GM12878 (cell line): ENCODE results near the gene BMAL1. TPM values are rescaled to one million over a fixed set of nuclear protein-coding genes. Genes with fewer than 3 reads are reported as not detected.

ENCODE experiments used
- ATAC-seq: fragments of 200-7000 bp; cut with Tn5 transposase; 3 replicates; pipeline ENCODE4 v1.9.1; 2020; ENCODE audit warnings: mild to moderate bottlenecking, moderate library complexity
- BruUV-seq: library from RNA; stranded (reverse); fragments of 400-500 nt; replicated peaks from 2 replicates; lab custom pipeline; 2021; lab: Mats Ljungman, UMichigan
- CTCF ChIA-PET: fragments of 300-600 bp; sonication (Branson Sonifier 250); formaldehyde crosslinking; extraction: SDS; loops from one replicate; lab custom pipeline; 2021; ENCODE audit warnings: inconsistent platforms; lab: Yijun Ruan, JAX
- POLR2A ChIA-PET: fragments of 350-600 bp; formaldehyde crosslinking; extraction: SDS; loops from one replicate; lab custom pipeline; 2021; ENCODE audit warnings: inconsistent platforms; lab: Charles Lee
- RAD21 ChIA-PET: fragments of 300-600 bp; sonication (Branson Sonifier 250); formaldehyde crosslinking; loops from one replicate; lab custom pipeline; 2023; ENCODE audit warnings: antibody characterized with exemption; ENCODE audit not compliant: unreplicated experiment; lab: Charles Lee
- SMC1A ChIA-PET: fragments of 300-600 bp; sonication (Branson Sonifier 250); formaldehyde crosslinking; loops from one replicate; lab custom pipeline; 2023; ENCODE audit not compliant: unreplicated experiment, uncharacterized antibody; lab: Charles Lee
- DNase-seq: peaks from one replicate; pipeline ENCODE4 v3.0.0-alpha.2; 2011; ENCODE audit warnings: low read depth, low spot score
- FAIRE-seq: peaks from 3 replicates; lab custom pipeline; 2011; peaks lifted over from hg19 to GRCh38; lab: Jason Lieb, UNC
- H2AFZ ChIP-seq: 2 replicates; pipeline ENCODE4 v1.6.0; 2011; ENCODE audit warnings: low read depth, low read length, control low read depth; ENCODE audit not compliant: control insufficient read depth
- H3K27ac ChIP-seq: 2 replicates; pipeline ENCODE4 v1.5.1; 2011; ENCODE audit warnings: control low read depth; ENCODE audit not compliant: control insufficient read depth, insufficient read depth
- H3K27me3 ChIP-seq, 2 experiments: replicated peaks in 1 of 2; 2 replicates each; pipeline versions ENCODE4 v1.6.0 to v1.6.1; 2011; ENCODE audit warnings: low read length in 1 of 2; ENCODE audit not compliant: control insufficient read depth in 2 of 2, insufficient read depth in 2 of 2
- H3K36me3 ChIP-seq, 2 experiments: 2 replicates each; pipeline ENCODE4 v1.5.1; 2011; ENCODE audit warnings: low read length in 1 of 2; ENCODE audit not compliant: control insufficient read depth in 2 of 2, insufficient read depth in 2 of 2
- H3K4me1 ChIP-seq: 2 replicates; pipeline ENCODE4 v1.6.1; 2011; ENCODE audit warnings: mild to moderate bottlenecking, low read length, moderate library complexity, mixed read lengths; ENCODE audit not compliant: control insufficient read depth, insufficient read depth
- H3K4me2 ChIP-seq: 2 replicates; pipeline ENCODE4 v1.6.0; 2011; ENCODE audit warnings: control low read depth; ENCODE audit not compliant: control insufficient read depth, insufficient read depth
- H3K4me3 ChIP-seq: fragments of 200-600 bp; sonication (generic); 2 replicates; pipeline ENCODE4 v1.5.1; 2016
- H3K79me2 ChIP-seq: 2 replicates; pipeline ENCODE4 v1.6.0; 2011; ENCODE audit warnings: low read length; ENCODE audit not compliant: control insufficient read depth, insufficient read depth
- H3K9ac ChIP-seq: 2 replicates; pipeline ENCODE4 v1.8.0; 2011; ENCODE audit warnings: low read length, control low read depth, mixed read lengths; ENCODE audit not compliant: control insufficient read depth, insufficient read depth
- H3K9me3 ChIP-seq: replicated peaks from 3 replicates; pipeline ENCODE4 v1.5.1; 2011; ENCODE audit warnings: mild to moderate bottlenecking, low read length; ENCODE audit not compliant: control insufficient read depth, insufficient read depth
- H4K20me1 ChIP-seq: 2 replicates; pipeline ENCODE4 v1.6.0; 2011; ENCODE audit not compliant: control insufficient read depth, insufficient read depth
- ATF2 ChIP-seq: IDR thresholded peaks from 2 replicates; pipeline ENCODE4 v1.6.1; 2012; ENCODE audit warnings: low read length, inconsistent platforms
- BCL11A ChIP-seq: IDR thresholded peaks from 2 replicates; pipeline ENCODE4 v1.6.1; 2011; ENCODE audit warnings: low read depth, low read length
- CREB1 ChIP-seq: IDR thresholded peaks from 2 replicates; pipeline ENCODE4 v1.6.1; 2012; ENCODE audit warnings: low read depth, mild to moderate bottlenecking, inconsistent platforms
- EGR1 ChIP-seq, 2 experiments: IDR thresholded peaks; 1 replicate in 1 of 2; 2 replicates in 1 of 2; pipeline ENCODE4 v1.6.1; 2011 to 2012; ENCODE audit warnings: low read depth in 2 of 2, low read length in 2 of 2, borderline replicate concordance in 1 of 2, mild to moderate bottlenecking in 1 of 2, moderate library complexity in 1 of 2
- FOXM1 ChIP-seq: IDR thresholded peaks from 2 replicates; pipeline ENCODE4 v1.6.1; 2012; ENCODE audit warnings: low read depth, mild to moderate bottlenecking, inconsistent platforms, low read length, moderate library complexity
- HDAC2 ChIP-seq: fragments of 200-600 bp; sonication (generic); IDR thresholded peaks from 2 replicates; pipeline ENCODE4 v1.6.1; 2017
- HDGF ChIP-seq: fragments of 450-650 bp; IDR thresholded peaks from 2 replicates; pipeline ENCODE4 v1.6.1; 2016; ENCODE audit warnings: antibody characterized with exemption
- IKZF2 ChIP-seq, 2 experiments: fragments of 450-650 bp; IDR thresholded peaks; 2 replicates each; pipeline ENCODE4 v1.6.1; 2017; ENCODE audit warnings: mild to moderate bottlenecking in 2 of 2, moderate library complexity in 2 of 2
- IRF4 ChIP-seq: IDR thresholded peaks from 2 replicates; pipeline ENCODE4 v1.6.1; 2011; ENCODE audit warnings: low read depth, low read length
- KLF5 ChIP-seq: fragments of 450-650 bp; IDR thresholded peaks from 2 replicates; pipeline ENCODE4 v1.6.1; 2014; ENCODE audit warnings: mild to moderate bottlenecking; ENCODE audit not compliant: partially characterized antibody
- MEF2A ChIP-seq: IDR thresholded peaks from 2 replicates; pipeline ENCODE4 v1.6.1; 2011; ENCODE audit warnings: low read depth, mild to moderate bottlenecking, low read length, moderate library complexity; ENCODE audit not compliant: insufficient read depth
- NRF1 ChIP-seq: conservative IDR thresholded peaks from 2 replicates; pipeline ENCODE4 v1.6.1; 2011; ENCODE audit warnings: mild to moderate bottlenecking, low read depth, low read length, improper control_type of control experiment
- PAX8 ChIP-seq: fragments of 450-650 bp; IDR thresholded peaks from 2 replicates; pipeline ENCODE4 v1.6.1; 2017; ENCODE audit warnings: mild to moderate bottlenecking, moderate library complexity
- RAD51 ChIP-seq: fragments of 450-650 bp; IDR thresholded peaks from 2 replicates; pipeline ENCODE4 v1.6.1; 2016; ENCODE audit warnings: moderate library complexity, mild to moderate bottlenecking, inconsistent platforms
- RB1 ChIP-seq: fragments of 450-650 bp; formaldehyde crosslinking; IDR thresholded peaks from 2 replicates; pipeline ENCODE4 v1.6.1; 2017; ENCODE audit warnings: mild to moderate bottlenecking, borderline replicate concordance
- SMARCA5 ChIP-seq: fragments of 450-650 bp; IDR thresholded peaks from 2 replicates; pipeline ENCODE4 v1.6.1; 2017; ENCODE audit warnings: mild to moderate bottlenecking
- SMC3 ChIP-seq: IDR thresholded peaks from 2 replicates; pipeline ENCODE4 v1.6.1; 2011; ENCODE audit warnings: low read length, improper control_type of control experiment, borderline replicate concordance
- SPI1 ChIP-seq: IDR thresholded peaks from 2 replicates; pipeline ENCODE4 v1.6.1; 2011; ENCODE audit warnings: low read depth, mild to moderate bottlenecking, low read length, moderate library complexity, borderline replicate concordance; ENCODE audit not compliant: insufficient read depth
- WGBS: methylation state at CpG from one replicate; pipeline ENCODE4 v1.1.6; 2016; ENCODE audit warnings: low lambda C conversion rate; ENCODE audit not compliant: insufficient replicate concordance, insufficient coverage; ENCODE audit errors: missing lambda C conversion rate; 5-methylcytosine and 5-hydroxymethylcytosine counted together
- in situ Hi-C: fragments of 300-500 bp; cut with MboI; formaldehyde crosslinking; loops from 9 replicates; pipeline ENCODE4 v1.14.3; 2018; ENCODE audit warnings: mixed read lengths
- intact Hi-C: fragments of 100-400 bp; cut with micrococcal nuclease; formaldehyde crosslinking; loops from one replicate; pipeline ENCODE4 v1.14.2; 2022; ENCODE audit not compliant: unreplicated experiment
- polyA plus RNA-seq, 11 experiments: library from polyadenylated mRNA; depleted of rRNA in 4 of 11; unstranded in 6 of 11; stranded (reverse) in 5 of 11; fragments of >200 nt; fragmentation: Nextera tagmentation in 4 of 11; fragmentation: Illumina TruSeq in 1 of 11; extraction: Ambion mirVana in 4 of 11; extraction: Trizol in 1 of 11; gene quantifications; 1 replicate in 1 of 11; 2 replicates in 10 of 11; pipeline versions ENCODE4 v1.2.1 to v1.2.3, GENCODE V29; 2011 to 2016; ENCODE audit warnings: inconsistent platforms in 2 of 11, missing spikeins in 2 of 11, low read depth in 1 of 11
- total RNA-seq, 4 experiments: library from RNA; depleted of rRNA in 3 of 4; stranded (reverse); fragments of >200 nt in 3 of 4; fragmentation: Illumina TruSeq in 1 of 4; extraction: Trizol in 1 of 4; gene quantifications; 2 replicates each; pipeline versions ENCODE4 v1.2.1 to v1.2.3, GENCODE V29; 2013 to 2021

Gene BMAL1
- total and polyA plus RNA-seq, 10 of the 15 experiments (the other 5 are each of a cell fraction or from before 2014, with no cell fraction given) = 3.5 to 40.6 (median 13.6) TPM

GRCh38 chr11:13341026-13341425 is 63.4 kb downstream of the BMAL1 start:
- Histone ChIP-seq H4K20me1 (peaks cover 9% of the 10 kb centered on the region), H3K4me2 (no peak overlapping the region), H3K9ac (no peak overlapping the region), H3K4me3 (no peak overlapping the region), H3K36me3 (peaks cover 3 to 6% of the 10 kb centered on the region in 2 experiments; a peak in 3 of 4 replicates), H3K79me2 (peaks cover 16% of the 10 kb centered on the region), H2AFZ (no peak overlapping the region), H3K27me3 (no peaks in the 10 kb centered on the region), H3K27ac (no peak overlapping the region), H3K9me3 (no peaks in the 10 kb centered on the region), H3K4me1 (peaks cover 48% of the 10 kb centered on the region)
- intact Hi-C loops (no loop called here), in situ Hi-C loops (loop anchor here (5.0 kb wide), 1 partner anchor 379 kb away; no protein-coding TSS in a partner anchor)
- FAIRE-seq (no peak), ATAC-seq (no peak), DNase-seq (no peak)
- POLR2A ChIA-PET = no interaction called here
- 41% methylated on average over 5 of the region's 5 CpGs for WGBS
- TF ChIP-seq HDGF = 0 out of 2 replicates have a peak, but pooled peaks have one; percentile 30
- TF ChIP-seq HDAC2 = no peak
- BruUV-seq = no TSS peak
- SMC1A ChIA-PET = interaction anchor here (0.6 to 15.7 kb wide), 3 partner anchors 22 to 91 kb away, joined by 3 to 226 read pairs (median 132); no protein-coding TSS in a partner anchor
- CTCF ChIA-PET = interaction anchor here (10.4 kb wide), 1 partner anchor 89 kb away, joined by 253 read pairs; no protein-coding TSS in a partner anchor
- RAD21 ChIA-PET = interaction anchor here (0.6 to 10.7 kb wide), 3 partner anchors 20 to 227 kb away, joined by 3 to 171 read pairs (median 3); no protein-coding TSS in a partner anchor

- ChIA-PET POLR2A (no interaction called here), SMC1A (interaction anchor here (0.6 to 4.1 kb wide), 27 partner anchors 8 to 153 kb away, joined by 3 to 57 read pairs (median 4); no protein-coding TSS in a partner anchor), RAD21 (interaction anchor here (0.7 to 2.8 kb wide), 16 partner anchors 8 to 377 kb away, joined by 3 to 25 read pairs (median 6); no protein-coding TSS in a partner anchor), CTCF (interaction anchor here (0.7 to 6.1 kb wide), 32 partner anchors 8 to 1013 kb away, joined by 3 to 122 read pairs (median 5); no protein-coding TSS in a partner anchor)
- H2AFZ ChIP-seq = no peak overlapping the region
- FAIRE-seq = peak; percentile 54
- H3K4me1 ChIP-seq = peaks cover 46% of the 10 kb centered on the region
- H3K36me3 ChIP-seq = peaks cover 6% of the 10 kb centered on the region in 2 experiments; a peak in 3 of 4 replicates
- peaks cover 9% of the 10 kb centered on the region for H4K20me1 ChIP-seq
- H3K27ac ChIP-seq = no peak overlapping the region
- no peak overlapping the region for H3K9ac ChIP-seq
- no peaks in the 10 kb centered on the region for H3K27me3 ChIP-seq
- peaks cover 10% of the 10 kb centered on the region for H3K79me2 ChIP-seq
- intact Hi-C loops = no loop called here
- no peak overlapping the region; the same call in 1 of the 2 replicates for H3K4me2 ChIP-seq
- no peak overlapping the region for H3K4me3 ChIP-seq
- ATAC-seq = peak; percentile 82
- WGBS = 10% methylated on average over 4 of the region's 4 CpGs
- in situ Hi-C loops = loop anchor here (5.0 kb wide), 1 partner anchor 381 kb away; no protein-coding TSS in a partner anchor
- no peaks in the 10 kb centered on the region for H3K9me3 ChIP-seq
- no TSS peak for BruUV-seq
- peak; percentile 75 for DNase-seq
- no peak for TF ChIP-seq KLF5
- peak; percentile 93 for TF ChIP-seq BCL11A
- no peak for TF ChIP-seq NRF1
- TF ChIP-seq FOXM1 = no peak
- TF ChIP-seq HDAC2 = no peak
- peak; percentile 77 to 81 for TF ChIP-seq IKZF2 (IDR thresholded peaks at IDR 0.05)
- no peak for TF ChIP-seq MEF2A
- no peak for TF ChIP-seq RB1
- TF ChIP-seq ATF2 = no peak
- TF ChIP-seq SMARCA5 = no peak
- no peak for TF ChIP-seq RAD51
- TF ChIP-seq IRF4 = peak; percentile 86
- no peak for TF ChIP-seq PAX8
- no peak for TF ChIP-seq CREB1
- no peak for TF ChIP-seq EGR1 (IDR thresholded peaks at IDR 0.05; ENCODE audit: borderline replicate concordance in 1 of 2, low read depth in 2 of 2, low read length in 2 of 2)
- TF ChIP-seq SPI1 = peak; percentile 99
- TF ChIP-seq SMC3 = no peak
These were observed 65.5 kb downstream of the BMAL1 start for GRCh38 chr11:13343067-13343466.
